ENCODE data around the gene RMRP. TPM values are rescaled to one million over a fixed set of nuclear protein-coding genes. Genes with fewer than 3 reads are reported as not detected.
A peak's percentile ranks its signal among the peaks of the same experiment; 100 is the strongest.
"Not testable (repeated sequence)": the region's sequence is repeated elsewhere in the genome, so short reads cannot be mapped to it uniquely, and the experiment has no call there.

Gene RMRP
- total and polyA plus RNA-seq, 9 of the 15 experiments (the other 6 are each of a cell fraction or from before 2014, with no cell fraction given), result 75.7 to 89,974 (median 13,378) TPM; not detected in 3

DNA sequence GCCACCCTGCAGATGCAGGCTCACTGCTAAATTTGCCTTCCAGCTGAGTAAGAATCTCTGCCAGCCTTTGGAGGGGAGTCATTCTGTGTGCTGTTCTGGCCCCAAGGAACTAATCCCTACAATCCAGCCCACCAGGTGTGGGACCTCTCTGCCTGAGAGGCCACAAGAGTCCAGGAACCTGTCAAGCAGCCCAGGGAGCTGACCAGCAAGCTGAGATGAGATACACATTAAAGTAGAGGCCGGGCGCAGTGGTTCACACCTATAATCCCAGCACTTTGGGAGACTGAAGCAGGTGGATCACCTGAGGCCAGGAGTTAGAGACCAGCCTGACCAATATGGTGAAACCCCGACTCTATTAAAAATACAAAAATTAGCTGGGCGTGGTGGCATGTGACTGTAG is 45.8 kb downstream of the RMRP start:
- H3K4me2 ChIP-seq (ENCODE audit: insufficient read depth, low read length); H4K20me1 ChIP-seq (replicated peaks; ENCODE audit: control insufficient read depth, insufficient read depth, low read length); H2AFZ ChIP-seq (ENCODE audit: low read depth, low read length); BruUV-seq (replicated peaks); H3K9ac ChIP-seq (ENCODE audit: insufficient read depth in 1 of 2, low read depth in 2 of 2, low read length in 2 of 2); H3K4me3 ChIP-seq; DNase-seq (ENCODE audit: extremely low read depth in 1 of 4, low spot score in 3 of 4); H3K79me2 ChIP-seq (ENCODE audit: control insufficient read depth, insufficient read depth, low read length); H3K27ac ChIP-seq (ENCODE audit: extremely low read depth, low read depth, low read length); CTCF ChIA-PET (ENCODE audit: low intra/inter-chr PET ratio); H3K9me1 ChIP-seq (ENCODE audit: control insufficient read depth, insufficient read depth, low read length); in situ Hi-C loops (cut with MboI); intact Hi-C loops (cut with micrococcal nuclease); FAIRE-seq; H3K4me1 ChIP-seq (replicated peaks in 1 of 2; ENCODE audit: control insufficient read depth in 2 of 2, insufficient read depth in 2 of 2, low read length in 2 of 2); H3K9me3 ChIP-seq (replicated peaks; ENCODE audit: control insufficient read depth, insufficient read depth, low read depth, low read length); ATAC-seq: not testable (repeated sequence)
- H3K27me3 ChIP-seq (ENCODE audit: control insufficient read depth in 2 of 2, insufficient read depth in 2 of 2, low read length in 2 of 2), result peaks cover 3 to 17% of the 10 kb centered on the region in 2 experiments; a peak in 3 of 5 replicates
- 3% methylated on average over 4 of the region's 4 CpGs for WGBS (ENCODE audit: insufficient coverage, low coverage, missing lambda C conversion rate)
- H3K36me3 ChIP-seq (ENCODE audit: control insufficient read depth, insufficient read depth, low read length), result peaks cover 11% of the 10 kb centered on the region; the same call in 1 of the 3 replicates
- POLR2A ChIA-PET, result interaction anchor here (0.6 to 0.8 kb wide), 2 partner anchors 12 to 68 kb away, joined by 4 to 5 read pairs; no protein-coding TSS in a partner anchor

DNA sequence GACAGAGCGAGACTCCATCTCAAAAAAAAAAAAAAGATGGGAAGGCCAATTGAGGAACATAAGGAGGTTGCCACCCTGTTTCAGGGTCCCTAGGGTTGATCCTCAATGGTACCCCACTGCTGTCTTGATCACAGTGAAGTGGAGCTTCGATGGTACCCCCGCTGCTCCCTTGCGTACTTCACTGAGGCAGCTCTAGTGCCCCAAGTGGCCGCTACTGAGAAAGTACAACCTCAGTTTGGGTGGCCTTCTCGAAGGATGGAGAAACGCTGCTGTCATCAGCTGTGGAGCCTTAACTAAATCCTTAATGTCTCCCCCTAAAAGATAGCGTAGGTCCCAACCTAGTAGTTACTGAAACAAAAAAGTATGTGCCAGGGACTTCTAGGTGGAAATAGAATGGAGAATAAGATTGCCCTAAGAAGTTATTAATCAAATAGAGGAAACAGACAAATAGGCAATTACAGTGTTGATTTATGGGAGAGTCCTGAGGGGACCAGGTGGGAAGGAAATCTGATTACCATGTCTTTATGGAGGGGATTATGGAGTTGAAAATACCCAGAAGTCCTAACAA is 46.5 kb downstream of the RMRP start:
- no peaks in the 10 kb centered on the region for H4K20me1 ChIP-seq (replicated peaks; ENCODE audit: control insufficient read depth, insufficient read depth, low read length)
- no peaks in the 10 kb centered on the region for H3K79me2 ChIP-seq (ENCODE audit: control insufficient read depth, insufficient read depth, low read length)
- no peak overlapping the region for H3K27ac ChIP-seq (ENCODE audit: extremely low read depth, low read depth, low read length)
- no peak overlapping the region for H3K4me3 ChIP-seq
- H3K9me3 ChIP-seq (replicated peaks; ENCODE audit: control insufficient read depth, insufficient read depth, low read depth, low read length), result no peaks in the 10 kb centered on the region
- no peaks in the 10 kb centered on the region for H3K9me1 ChIP-seq (ENCODE audit: control insufficient read depth, insufficient read depth, low read length)
- H3K27me3 ChIP-seq (ENCODE audit: control insufficient read depth in 2 of 2, insufficient read depth in 2 of 2, low read length in 2 of 2), result peaks cover 2 to 10% of the 10 kb centered on the region in 2 experiments; a peak in 3 of 5 replicates
- in situ Hi-C loops (cut with MboI), result no loop called here
- H3K4me2 ChIP-seq (ENCODE audit: insufficient read depth, low read length), result no peak overlapping the region
- no peak overlapping the region for H3K9ac ChIP-seq (ENCODE audit: insufficient read depth in 1 of 2, low read depth in 2 of 2, low read length in 2 of 2)
- DNase-seq (ENCODE audit: extremely low read depth in 1 of 4, low spot score in 3 of 4) (peak; percentile 35 to 43 (median 40)), FAIRE-seq (peak; percentile 79), ATAC-seq (peak; percentile 89)
- ChIA-PET CTCF (ENCODE audit: low intra/inter-chr PET ratio) (interaction anchor here (0.6 kb wide), 1 partner anchor 345 kb away, joined by 3 read pairs; no protein-coding TSS in a partner anchor), POLR2A (interaction anchor here (0.6 to 1.0 kb wide), 5 partner anchors 11 to 1673 kb away, joined by 3 to 5 read pairs (median 3); partner anchors contain the start of genes CCDC107 and RMRP)
- H3K36me3 ChIP-seq (ENCODE audit: control insufficient read depth, insufficient read depth, low read length), result peaks cover 11% of the 10 kb centered on the region; the same call in 1 of the 3 replicates
- intact Hi-C loops (cut with micrococcal nuclease), result no loop called here
- no peak overlapping the region for H2AFZ ChIP-seq (ENCODE audit: low read depth, low read length)
- BruUV-seq (replicated peaks), result no TSS peak
- WGBS (ENCODE audit: insufficient coverage, low coverage, missing lambda C conversion rate), result 2% methylated on average over 7 of the region's 8 CpGs
- H3K4me1 ChIP-seq (replicated peaks in 1 of 2; ENCODE audit: control insufficient read depth in 2 of 2, insufficient read depth in 2 of 2, low read length in 2 of 2), result peaks cover 0 to under 1% of the 10 kb centered on the region in 2 experiments; a peak in 2 of 5 replicates
- TF ChIP-seq MCM5 (IDR thresholded peaks at IDR 0.05; ENCODE audit: low read depth) (no peak), RHOXF2B (CRISPR knock-in tag; conservative IDR thresholded peaks at IDR 0.05) (no peak), ETV1 (tag; conservative IDR thresholded peaks at IDR 0.05; ENCODE audit: low read depth) (no peak), RAD21 (CRISPR knock-in tag; conservative IDR thresholded peaks at IDR 0.05 in 1 of 2, IDR thresholded peaks at IDR 0.05 in 1 of 2) (peak in 1 of 2 experiments; percentile 16; a peak in 1 of 4 replicates), ZC3H11A (IDR thresholded peaks at IDR 0.05; ENCODE audit: low read depth, low read length) (no peak), TBP (optimal IDR thresholded peaks at IDR 0.05; ENCODE audit: low read depth, low read length) (no peak)
- TF ChIP-seq, protein P1, sequence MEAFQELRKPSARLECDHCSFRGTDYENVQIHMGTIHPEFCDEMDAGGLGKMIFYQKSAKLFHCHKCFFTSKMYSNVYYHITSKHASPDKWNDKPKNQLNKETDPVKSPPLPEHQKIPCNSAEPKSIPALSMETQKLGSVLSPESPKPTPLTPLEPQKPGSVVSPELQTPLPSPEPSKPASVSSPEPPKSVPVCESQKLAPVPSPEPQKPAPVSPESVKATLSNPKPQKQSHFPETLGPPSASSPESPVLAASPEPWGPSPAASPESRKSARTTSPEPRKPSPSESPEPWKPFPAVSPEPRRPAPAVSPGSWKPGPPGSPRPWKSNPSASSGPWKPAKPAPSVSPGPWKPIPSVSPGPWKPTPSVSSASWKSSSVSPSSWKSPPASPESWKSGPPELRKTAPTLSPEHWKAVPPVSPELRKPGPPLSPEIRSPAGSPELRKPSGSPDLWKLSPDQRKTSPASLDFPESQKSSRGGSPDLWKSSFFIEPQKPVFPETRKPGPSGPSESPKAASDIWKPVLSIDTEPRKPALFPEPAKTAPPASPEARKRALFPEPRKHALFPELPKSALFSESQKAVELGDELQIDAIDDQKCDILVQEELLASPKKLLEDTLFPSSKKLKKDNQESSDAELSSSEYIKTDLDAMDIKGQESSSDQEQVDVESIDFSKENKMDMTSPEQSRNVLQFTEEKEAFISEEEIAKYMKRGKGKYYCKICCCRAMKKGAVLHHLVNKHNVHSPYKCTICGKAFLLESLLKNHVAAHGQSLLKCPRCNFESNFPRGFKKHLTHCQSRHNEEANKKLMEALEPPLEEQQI (IDR thresholded peaks at IDR 0.05), result no peak
- TF ChIP-seq, protein P2, sequence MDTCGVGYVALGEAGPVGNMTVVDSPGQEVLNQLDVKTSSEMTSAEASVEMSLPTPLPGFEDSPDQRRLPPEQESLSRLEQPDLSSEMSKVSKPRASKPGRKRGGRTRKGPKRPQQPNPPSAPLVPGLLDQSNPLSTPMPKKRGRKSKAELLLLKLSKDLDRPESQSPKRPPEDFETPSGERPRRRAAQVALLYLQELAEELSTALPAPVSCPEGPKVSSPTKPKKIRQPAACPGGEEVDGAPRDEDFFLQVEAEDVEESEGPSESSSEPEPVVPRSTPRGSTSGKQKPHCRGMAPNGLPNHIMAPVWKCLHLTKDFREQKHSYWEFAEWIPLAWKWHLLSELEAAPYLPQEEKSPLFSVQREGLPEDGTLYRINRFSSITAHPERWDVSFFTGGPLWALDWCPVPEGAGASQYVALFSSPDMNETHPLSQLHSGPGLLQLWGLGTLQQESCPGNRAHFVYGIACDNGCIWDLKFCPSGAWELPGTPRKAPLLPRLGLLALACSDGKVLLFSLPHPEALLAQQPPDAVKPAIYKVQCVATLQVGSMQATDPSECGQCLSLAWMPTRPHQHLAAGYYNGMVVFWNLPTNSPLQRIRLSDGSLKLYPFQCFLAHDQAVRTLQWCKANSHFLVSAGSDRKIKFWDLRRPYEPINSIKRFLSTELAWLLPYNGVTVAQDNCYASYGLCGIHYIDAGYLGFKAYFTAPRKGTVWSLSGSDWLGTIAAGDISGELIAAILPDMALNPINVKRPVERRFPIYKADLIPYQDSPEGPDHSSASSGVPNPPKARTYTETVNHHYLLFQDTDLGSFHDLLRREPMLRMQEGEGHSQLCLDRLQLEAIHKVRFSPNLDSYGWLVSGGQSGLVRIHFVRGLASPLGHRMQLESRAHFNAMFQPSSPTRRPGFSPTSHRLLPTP (IDR thresholded peaks at IDR 0.05; ENCODE audit: borderline replicate concordance, extremely low read depth, insufficient read length), result no peak
